ENCODE results near the gene KRT14. TPM values are rescaled to one million over a fixed set of nuclear protein-coding genes. Genes with fewer than 3 reads are reported as not detected.

Gene KRT14
- total RNA-seq, 4 donors from 2014 or later = 2.9 TPM; not detected in 3

DNA sequence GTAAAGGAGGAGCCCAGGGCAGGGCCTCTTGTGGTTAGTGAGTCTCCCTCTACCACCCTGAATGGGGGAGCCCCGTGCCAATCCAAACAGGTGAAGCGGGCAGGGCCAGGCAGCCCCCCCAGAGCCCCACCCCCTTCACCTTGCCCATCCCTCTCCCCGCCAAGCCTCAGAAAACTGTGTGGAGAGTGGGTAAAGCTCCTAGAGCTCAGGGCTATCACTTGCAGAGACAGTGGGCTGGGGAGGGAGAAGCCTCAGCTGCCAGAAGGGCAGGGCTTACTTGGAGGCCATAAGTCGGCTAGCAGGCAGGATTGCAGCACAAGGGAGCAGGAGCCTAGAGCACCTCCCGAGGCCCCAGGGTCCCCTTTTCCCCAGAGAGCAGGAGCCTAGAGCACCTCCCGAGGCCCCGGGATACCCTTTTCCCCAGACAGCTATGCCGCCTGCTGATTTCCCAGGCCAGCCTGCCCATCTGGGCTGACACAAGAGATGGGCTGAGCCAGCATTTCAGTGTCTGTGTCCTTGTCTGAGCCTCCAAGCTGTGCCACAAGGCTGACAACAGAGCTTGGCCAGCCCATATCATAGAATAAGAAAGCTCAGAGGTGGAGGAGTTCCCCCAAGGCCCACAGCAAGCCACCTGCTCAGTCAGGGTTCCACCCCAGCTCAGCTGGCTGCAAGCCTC, 6.7 kb upstream of the KRT14 start:
- Histone ChIP-seq H3K9me3 (no peaks in the 10 kb centered on the region), H3K4me3 (no peak overlapping the region), H3K4me1 (no peaks in the 10 kb centered on the region), H3K27ac (replicated peaks in 1 of 4) (no peak overlapping the region), H3K36me3 (no peaks in the 10 kb centered on the region), H3K27me3 (peaks cover 0 to 23% (median 0%) of the 10 kb centered on the region in 4 donors)
- TF ChIP-seq EP300 (IDR thresholded peaks at IDR 0.05) (no peak), POLR2AphosphoS5 (IDR thresholded peaks at IDR 0.05) (no peak), POLR2A (IDR thresholded peaks at IDR 0.05; ENCODE audit: low read depth) (no peak)
- TF ChIP-seq, protein P1, sequence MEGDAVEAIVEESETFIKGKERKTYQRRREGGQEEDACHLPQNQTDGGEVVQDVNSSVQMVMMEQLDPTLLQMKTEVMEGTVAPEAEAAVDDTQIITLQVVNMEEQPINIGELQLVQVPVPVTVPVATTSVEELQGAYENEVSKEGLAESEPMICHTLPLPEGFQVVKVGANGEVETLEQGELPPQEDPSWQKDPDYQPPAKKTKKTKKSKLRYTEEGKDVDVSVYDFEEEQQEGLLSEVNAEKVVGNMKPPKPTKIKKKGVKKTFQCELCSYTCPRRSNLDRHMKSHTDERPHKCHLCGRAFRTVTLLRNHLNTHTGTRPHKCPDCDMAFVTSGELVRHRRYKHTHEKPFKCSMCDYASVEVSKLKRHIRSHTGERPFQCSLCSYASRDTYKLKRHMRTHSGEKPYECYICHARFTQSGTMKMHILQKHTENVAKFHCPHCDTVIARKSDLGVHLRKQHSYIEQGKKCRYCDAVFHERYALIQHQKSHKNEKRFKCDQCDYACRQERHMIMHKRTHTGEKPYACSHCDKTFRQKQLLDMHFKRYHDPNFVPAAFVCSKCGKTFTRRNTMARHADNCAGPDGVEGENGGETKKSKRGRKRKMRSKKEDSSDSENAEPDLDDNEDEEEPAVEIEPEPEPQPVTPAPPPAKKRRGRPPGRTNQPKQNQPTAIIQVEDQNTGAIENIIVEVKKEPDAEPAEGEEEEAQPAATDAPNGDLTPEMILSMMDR (IDR thresholded peaks at IDR 0.05) = no peak
- WGBS = 74% methylated on average over 6 of the region's 8 CpGs
- intact Hi-C loops (cut with DNase I) = no loop called here
- no peak for DNase-seq (ENCODE audit: extremely low spot score)

DNA sequence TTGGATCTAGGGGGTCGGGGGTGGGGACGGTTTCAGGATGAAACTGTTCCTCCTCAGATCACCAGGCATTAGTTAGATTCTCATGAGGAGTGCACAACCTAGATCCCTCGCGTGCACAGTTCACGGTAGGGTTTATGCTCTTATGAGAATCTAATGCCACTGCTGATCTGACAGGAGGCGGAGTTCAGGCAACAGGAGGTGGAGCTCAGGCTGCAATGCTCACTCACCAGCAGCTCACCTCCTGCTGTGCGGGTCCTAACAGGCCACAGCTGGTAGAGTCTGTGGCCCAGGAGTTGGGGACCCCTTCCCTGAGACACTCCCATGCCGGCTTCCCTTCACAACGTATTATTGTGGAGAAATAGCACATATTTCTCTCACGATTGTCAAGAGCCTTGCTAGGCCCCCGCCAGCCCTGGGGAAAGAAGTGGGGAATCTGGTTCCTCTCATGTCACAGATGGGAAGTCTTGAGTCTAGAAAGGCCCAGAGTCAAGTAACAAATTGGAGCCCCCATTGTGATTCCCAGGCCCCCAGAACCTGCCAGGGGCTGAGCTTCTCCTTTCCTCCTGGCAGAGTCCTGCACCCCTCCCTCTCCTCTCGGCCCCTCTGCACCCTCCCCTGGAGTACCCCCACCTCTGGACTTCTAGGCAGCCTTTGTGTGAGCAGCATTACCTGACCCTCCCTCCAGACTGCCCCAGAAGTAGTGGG, 6.1 kb upstream of the KRT14 start:
- H3K4me3 ChIP-seq = no peak overlapping the region
- no peak for DNase-seq (ENCODE audit: extremely low spot score)
- H3K27me3 ChIP-seq = peaks cover 0 to 23% (median 0%) of the 10 kb centered on the region in 4 donors
- TF ChIP-seq POLR2AphosphoS5 (IDR thresholded peaks at IDR 0.05) = no peak
- TF ChIP-seq, protein P1 (IDR thresholded peaks at IDR 0.05) = no peak
- TF ChIP-seq POLR2A (IDR thresholded peaks at IDR 0.05; ENCODE audit: low read depth) = no peak
- no peak for TF ChIP-seq EP300 (IDR thresholded peaks at IDR 0.05)
- H3K4me1 ChIP-seq = no peaks in the 10 kb centered on the region
- intact Hi-C loops (cut with DNase I) = no loop called here
- 82% methylated on average over 11 of the region's 12 CpGs for WGBS
- H3K9me3 ChIP-seq = no peaks in the 10 kb centered on the region
- no peak overlapping the region for H3K27ac ChIP-seq (replicated peaks in 1 of 4)
- H3K36me3 ChIP-seq = no peaks in the 10 kb centered on the region

DNA sequence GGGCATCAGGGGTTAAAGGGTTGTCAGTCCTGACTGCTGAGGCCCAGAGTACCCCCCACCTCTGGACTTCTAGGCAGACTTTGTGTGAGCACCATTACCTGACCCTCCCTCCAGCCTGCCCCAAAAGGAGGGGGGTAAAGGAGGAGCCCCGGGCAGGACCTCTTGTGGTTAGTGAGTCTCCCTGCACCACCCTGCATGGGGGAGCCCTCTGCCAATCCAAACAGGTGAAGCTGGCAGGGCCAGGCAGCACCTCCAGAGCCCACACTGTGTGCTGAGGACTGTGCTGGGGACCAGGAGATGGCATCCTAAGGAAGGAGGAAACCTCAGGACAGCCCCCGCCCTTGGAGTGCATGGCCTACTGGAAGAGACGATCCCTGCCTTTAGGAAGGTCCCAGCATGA, 2.6 kb upstream of the KRT14 start:
- no peak overlapping the region for H3K27ac ChIP-seq (replicated peaks in 1 of 4)
- no peak for TF ChIP-seq EP300 (IDR thresholded peaks at IDR 0.05)
- no peak for TF ChIP-seq POLR2A (IDR thresholded peaks at IDR 0.05; ENCODE audit: low read depth)
- TF ChIP-seq POLR2AphosphoS5 (IDR thresholded peaks at IDR 0.05) = no peak
- TF ChIP-seq, protein P1 (IDR thresholded peaks at IDR 0.05) = no peak
- WGBS = 78% methylated on average over 3 of the region's 3 CpGs
- intact Hi-C loops (cut with DNase I) = no loop called here
- DNase-seq (ENCODE audit: extremely low spot score) = no peak
- H3K36me3 ChIP-seq = no peaks in the 10 kb centered on the region
- no peaks in the 10 kb centered on the region for H3K4me1 ChIP-seq
- H3K9me3 ChIP-seq = no peaks in the 10 kb centered on the region
- H3K4me3 ChIP-seq = no peak overlapping the region
- peaks cover 0 to 23% (median 0%) of the 10 kb centered on the region in 4 donors for H3K27me3 ChIP-seq

DNA sequence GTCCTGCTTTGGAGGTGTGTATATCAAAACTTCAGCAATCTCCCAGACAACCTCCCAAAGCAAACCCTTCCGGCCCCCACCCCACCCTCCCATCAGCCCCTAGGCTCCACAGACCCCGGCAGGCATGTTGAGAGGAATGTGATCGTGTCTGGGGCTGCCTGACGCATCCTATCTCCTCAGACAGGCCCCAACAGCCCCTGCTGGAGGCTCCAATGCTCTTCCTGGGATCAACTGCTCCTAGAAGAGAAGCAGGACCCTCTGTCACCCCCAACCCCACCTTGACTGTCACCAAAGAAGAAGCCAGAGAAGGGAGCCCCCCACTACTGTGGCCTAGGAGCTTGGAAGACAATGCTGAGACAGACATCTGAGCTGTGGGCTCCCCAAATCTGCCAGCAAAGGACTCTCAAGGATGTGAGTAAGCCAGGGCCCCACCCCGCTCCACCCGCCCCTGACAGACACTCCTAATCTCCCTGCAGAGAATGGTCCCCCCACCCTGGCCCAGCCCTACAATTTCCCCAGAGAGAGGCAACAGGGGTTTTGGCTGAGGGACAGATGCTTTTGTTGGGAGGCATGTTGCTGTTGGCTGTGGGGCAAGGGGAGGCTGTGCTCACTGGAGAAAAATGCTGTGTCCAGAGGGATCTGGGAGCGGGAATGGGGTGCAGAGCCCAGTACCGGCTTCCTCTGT, 1.6 kb upstream of the KRT14 start:
- intact Hi-C loops (cut with DNase I) = no loop called here
- H3K36me3 ChIP-seq = no peaks in the 10 kb centered on the region
- H3K9me3 ChIP-seq = no peaks in the 10 kb centered on the region
- no peaks in the 10 kb centered on the region for H3K4me1 ChIP-seq
- no peak overlapping the region for H3K4me3 ChIP-seq
- no peak overlapping the region for H3K27ac ChIP-seq (replicated peaks in 1 of 4)
- TF ChIP-seq POLR2A (IDR thresholded peaks at IDR 0.05; ENCODE audit: low read depth) = no peak
- no peak for TF ChIP-seq EP300 (IDR thresholded peaks at IDR 0.05)
- no peak for TF ChIP-seq POLR2AphosphoS5 (IDR thresholded peaks at IDR 0.05)
- TF ChIP-seq, protein P1 (IDR thresholded peaks at IDR 0.05) = no peak
- WGBS = 78% methylated on average over 2 of the region's 8 CpGs
- peaks cover 0 to 18% (median 0%) of the 10 kb centered on the region in 4 donors for H3K27me3 ChIP-seq
- no peak for DNase-seq (ENCODE audit: extremely low spot score)
